ELF-1 (cell line): ENCODE data around the gene IDUA.

ENCODE experiments used
- DNase-seq: peaks from one replicate; pipeline ENCODE4 v3.0.0-alpha.2; 2016; ENCODE audit warnings: low read depth, low spot score

The IDUA gene

GRCh38 chr4:1030559-1030958 lies 43.7 kb downstream of the IDUA start:
- DNase-seq: no peak

- DNase-seq: no peak
Observed at GRCh38 chr4:1031346-1031745, 44.5 kb downstream of the IDUA start.

DNA sequence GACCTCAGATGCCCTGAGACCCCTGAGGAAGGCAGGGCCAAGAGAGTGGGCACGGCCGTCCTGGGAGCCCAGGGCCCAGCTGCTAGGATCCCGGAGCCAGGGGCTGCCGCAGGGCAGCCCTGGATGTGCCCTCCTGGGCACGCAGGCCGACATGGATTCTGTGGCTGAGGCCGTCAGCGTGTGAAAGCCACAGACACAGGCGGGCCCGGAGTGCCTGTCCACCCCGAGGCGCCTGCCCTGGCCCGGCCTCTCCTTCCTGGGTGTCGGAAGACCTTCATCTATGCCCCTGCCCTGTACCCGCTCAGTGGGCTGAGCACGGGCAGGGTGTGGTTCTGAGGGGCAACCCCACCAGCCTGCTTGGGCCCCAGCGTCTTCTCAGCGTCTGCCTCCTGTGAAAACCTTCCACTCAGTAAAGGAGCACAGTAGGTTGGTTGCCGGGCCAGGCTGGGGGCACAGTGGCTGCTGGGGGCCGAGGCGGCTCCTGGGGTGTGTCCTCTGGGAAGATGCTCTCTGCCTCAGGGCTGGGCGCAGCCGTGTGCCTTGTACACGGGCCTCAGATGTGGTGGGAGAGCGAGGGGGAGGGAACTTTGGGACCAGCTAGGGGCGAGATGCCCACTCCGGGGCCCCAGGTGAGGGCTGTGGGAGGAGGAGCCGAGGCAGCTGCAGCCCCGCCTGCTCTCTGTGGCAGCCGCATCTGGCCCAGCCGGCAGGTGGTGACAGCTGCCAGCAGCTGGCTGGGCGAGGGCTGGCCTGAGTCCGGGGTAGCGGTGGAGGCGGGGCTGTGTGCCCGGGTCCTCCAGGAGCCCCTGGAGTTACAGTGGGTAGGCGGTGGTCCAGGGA lies 45.3 kb downstream of the IDUA start:
- no peak for DNase-seq

- DNase-seq: no peak
Observed at GRCh38 chr4:1032861-1033260, 46.0 kb downstream of the IDUA start.

GRCh38 chr4:1033840-1034551 lies 47.2 kb downstream of the IDUA start:
- no peak for DNase-seq

GRCh38 chr4:1035510-1035909 lies 48.7 kb downstream of the IDUA start:
- DNase-seq: no peak

GRCh38 chr4:1036095-1036494 lies 49.3 kb downstream of the IDUA start:
- DNase-seq: no peak

- no peak for DNase-seq
Observed at GRCh38 chr4:1036976-1037810, 50.3 kb downstream of the IDUA start.

DNA sequence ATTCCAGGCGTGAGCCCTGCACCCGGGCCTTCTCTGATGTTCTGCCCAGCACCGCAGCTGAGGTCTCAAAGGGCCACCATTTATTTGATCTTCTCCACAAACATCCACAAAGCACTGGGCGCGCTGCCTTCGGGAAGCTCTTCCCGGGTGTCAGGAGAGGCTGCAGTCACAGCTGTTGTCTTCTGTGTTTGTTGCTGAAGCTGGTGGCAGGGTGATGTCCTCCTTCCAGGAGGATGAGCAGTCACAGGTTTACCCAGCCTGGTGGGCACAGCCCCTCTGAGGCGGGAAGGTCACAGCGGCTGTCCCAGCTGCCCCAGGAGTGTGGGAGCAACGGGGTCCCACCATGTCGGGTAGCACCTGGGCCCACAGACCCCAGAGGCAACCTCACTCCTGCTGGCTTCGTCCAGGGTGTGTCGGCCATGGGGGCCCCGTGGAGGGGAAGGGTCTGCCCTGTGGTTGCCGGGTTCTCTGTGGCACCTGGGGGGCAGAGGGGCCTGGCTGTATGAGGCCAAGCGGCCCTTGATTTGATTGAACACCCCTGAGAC lies 52.2 kb downstream of the IDUA start:
- no peak for DNase-seq

DNA sequence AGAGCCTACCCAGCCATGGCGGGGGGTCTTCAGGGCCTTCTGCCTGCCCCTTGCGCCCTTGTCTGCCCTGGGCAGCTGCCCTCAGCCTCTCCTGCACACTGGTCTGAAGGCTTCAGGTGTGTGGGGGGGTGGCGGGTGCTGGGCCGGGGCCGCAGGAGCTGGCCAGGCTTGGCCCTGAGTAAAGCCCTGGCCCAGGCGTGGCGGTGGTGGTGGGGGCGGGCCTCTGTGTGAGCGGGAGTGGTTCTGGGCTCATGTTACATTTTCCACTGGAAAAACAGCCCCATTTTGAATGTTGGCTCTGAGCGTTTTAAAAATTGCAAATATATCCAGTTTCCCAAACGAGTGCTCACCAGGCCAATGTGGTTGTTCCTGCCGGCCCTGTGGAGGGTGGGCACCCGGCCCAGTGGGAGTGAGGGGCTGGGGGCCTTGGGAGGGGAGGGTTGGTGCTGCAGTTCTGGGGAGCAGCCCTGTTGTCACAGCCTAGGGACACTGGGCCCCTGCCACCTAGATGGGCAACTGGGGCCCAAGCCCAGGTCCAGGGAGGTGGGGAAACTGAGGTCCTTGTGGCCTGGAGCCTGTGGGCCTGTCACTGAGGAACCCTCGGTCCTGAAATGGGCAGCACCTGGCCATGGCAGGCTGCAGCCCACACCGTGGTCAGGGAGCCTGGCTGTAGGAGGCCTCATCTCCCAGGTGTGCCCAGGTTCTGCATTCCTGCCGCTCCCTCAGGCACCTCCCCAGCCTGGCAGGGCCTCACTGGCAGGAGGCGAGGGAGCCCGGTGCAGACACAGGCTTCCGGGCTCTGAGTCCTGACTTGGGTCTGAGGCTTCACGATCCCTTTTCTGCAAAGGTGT lies 52.9 kb downstream of the IDUA start:
- no peak for DNase-seq

GRCh38 chr4:1040344-1041146 lies 53.7 kb downstream of the IDUA start:
- no peak for DNase-seq

GRCh38 chr4:1041147-1041935 lies 54.5 kb downstream of the IDUA start:
- DNase-seq: peak; percentile 40

DNA sequence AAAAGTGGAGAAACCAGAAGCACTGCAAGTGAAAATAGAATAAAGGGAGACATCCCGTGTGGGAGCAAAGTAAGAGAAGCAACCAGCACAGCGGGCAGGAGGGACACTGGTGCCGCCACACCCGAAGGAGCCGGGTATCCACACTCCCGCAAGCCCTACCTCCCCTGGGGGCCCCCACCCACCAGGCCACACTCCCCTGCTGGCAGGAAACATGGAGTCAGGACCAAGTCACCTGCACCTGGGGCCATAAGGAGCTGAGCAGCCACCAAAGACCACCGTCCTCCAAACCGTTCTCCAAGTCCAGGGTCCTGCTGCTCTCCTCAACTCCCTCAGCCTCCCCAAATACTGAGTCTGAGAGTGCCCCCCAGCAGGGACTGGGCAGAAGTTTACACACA lies 55.1 kb downstream of the IDUA start:
- no peak for DNase-seq

- DNase-seq: no peak
Observed at GRCh38 chr4:1042352-1043055, 55.7 kb downstream of the IDUA start.

DNA sequence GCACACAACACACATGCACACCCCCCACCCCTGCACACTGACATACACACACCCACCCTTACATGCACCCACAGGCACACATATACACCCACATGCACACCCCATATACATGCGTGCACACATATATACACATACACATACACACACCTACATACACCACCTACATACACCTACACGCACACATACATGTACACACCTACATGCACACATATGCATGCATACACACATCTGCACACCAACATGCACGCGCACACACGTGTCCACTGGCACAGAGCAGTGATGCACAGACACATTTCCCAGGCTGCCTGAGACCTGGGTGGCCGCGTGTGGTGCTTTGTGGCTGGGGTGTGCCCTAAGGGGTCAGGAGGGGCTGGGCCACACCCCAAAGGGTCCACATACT lies 56.3 kb downstream of the IDUA start:
- DNase-seq: no peak

DNA sequence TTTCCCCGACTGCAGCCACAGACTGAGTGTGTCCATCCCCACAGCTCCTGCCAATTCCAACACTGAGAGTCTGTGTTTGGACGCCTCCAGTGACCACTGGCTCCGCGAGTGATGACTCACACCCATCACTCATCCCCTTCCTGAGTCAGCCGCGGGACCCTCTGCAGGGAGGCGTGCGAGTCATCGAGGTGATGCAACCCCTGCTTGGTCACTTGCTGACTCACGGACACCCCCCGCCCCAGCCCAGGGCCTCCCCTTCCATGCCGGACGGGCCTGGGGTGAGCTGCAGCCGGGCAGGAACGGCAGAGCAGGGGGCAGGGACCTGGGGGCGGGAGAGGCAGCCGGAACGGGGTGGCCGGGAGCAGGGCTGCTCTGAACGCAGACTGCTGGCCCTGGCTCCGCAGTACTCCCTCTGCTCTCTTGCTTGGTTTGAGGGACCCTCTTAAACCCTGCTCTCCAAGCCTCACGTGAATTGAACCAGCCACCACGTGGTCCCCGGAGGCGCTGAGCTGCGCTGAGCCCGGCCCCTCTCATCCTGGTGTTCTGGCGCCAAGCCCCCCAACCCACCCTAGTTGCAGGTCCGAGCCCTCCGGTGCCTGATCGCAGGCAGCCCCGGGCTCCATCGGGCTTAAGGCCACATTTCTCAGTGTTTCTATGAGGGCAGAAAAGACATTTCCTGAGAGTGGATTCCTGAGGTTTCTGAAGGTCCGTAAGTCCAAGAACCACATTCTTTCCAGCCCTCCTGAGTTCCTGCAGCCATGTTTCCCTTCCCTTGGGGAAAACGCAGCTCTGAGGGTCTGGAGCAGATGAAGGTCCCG lies 57.0 kb downstream of the IDUA start:
- peak; percentile 84 for DNase-seq

DNA sequence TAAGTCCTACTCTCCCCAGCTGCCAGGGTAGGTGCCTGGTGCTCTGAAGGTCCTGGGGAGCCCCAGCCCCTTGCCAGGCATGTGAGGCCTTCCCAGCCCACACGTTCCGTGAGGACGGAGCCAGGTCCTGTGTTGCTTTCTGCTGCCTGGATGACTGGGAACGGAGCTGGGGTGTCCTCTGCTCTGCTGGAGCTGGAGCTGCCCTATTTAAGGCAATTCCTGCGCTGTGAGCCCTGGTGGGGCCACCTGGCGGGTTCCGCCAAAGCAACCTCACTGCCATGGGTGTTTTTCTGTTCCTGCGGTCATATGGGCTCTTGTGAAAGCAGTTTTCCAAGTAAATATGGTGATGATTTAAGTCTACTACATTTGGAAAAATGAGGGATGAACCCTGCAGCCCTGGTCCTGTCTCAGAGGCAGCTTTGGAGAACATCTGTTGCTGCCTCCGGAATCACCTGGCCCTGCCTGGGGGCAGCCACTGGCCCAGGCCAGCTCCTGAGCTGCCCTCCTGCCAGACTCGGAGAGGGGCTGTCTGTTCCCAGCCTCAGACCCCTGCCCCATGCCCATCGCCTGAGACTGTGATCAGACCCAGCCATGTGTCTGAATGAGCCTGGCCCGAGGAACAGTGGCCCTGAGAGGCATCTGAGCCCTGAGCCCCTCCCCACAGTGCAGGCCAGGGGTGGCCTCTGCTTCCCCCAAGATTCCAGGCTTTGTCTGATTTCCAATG lies 57.8 kb downstream of the IDUA start:
- no peak for DNase-seq
